ENCODE measurements around the gene SLC22A5. TPM values are rescaled to one million over a fixed set of nuclear protein-coding genes. Genes with fewer than 3 reads are reported as not detected.

Gene SLC22A5
- total RNA-seq, 4 donors from 2014 or later: 25.6 to 152 (median 110) TPM

DNA sequence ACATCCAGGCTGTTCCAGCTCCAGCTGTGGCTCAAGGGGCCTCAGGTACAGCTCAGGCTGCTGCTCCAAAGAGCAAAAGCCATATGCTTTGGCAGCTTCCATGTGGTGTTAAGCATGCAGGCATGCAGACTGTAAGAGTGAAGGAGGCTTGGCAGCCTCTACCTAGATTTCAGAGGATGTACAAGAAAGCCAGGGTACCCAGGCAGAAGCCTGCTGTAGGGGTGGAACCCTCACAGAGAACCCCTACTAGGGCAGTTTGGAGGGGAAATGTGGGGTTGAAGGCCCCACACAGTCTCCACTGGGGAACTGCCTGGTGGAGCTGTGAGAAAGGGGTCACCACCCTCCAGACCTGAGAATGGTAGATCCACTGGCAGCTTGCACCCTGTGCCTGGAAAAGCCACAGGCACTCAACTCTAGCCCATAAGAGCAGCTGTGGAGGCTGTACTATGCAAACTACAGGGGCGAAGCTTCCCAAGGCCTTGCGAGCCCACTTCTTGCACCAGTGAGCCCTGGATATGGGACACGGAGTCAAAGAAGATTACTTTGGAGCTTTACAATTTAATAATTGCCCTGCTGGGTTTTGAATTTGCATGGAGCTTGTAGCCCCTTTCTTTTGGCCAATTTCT, 14.3 kb upstream of the SLC22A5 start:
- Histone ChIP-seq H3K4me1 (peaks cover 0 to 33% (median 6%) of the 10 kb centered on the region in 4 donors), H3K27ac (peak overlapping the region; percentile 10 to 89 (median 67)), H3K4me3 (no peak overlapping the region), H3K9me3 (no peaks in the 10 kb centered on the region), H3K36me3 (no peaks in the 10 kb centered on the region), H3K27me3 (no peaks in the 10 kb centered on the region)
- no peak for DNase-seq
- no peak for TF ChIP-seq POLR2A (IDR thresholded peaks at IDR 0.05)
- TF ChIP-seq, protein P1, sequence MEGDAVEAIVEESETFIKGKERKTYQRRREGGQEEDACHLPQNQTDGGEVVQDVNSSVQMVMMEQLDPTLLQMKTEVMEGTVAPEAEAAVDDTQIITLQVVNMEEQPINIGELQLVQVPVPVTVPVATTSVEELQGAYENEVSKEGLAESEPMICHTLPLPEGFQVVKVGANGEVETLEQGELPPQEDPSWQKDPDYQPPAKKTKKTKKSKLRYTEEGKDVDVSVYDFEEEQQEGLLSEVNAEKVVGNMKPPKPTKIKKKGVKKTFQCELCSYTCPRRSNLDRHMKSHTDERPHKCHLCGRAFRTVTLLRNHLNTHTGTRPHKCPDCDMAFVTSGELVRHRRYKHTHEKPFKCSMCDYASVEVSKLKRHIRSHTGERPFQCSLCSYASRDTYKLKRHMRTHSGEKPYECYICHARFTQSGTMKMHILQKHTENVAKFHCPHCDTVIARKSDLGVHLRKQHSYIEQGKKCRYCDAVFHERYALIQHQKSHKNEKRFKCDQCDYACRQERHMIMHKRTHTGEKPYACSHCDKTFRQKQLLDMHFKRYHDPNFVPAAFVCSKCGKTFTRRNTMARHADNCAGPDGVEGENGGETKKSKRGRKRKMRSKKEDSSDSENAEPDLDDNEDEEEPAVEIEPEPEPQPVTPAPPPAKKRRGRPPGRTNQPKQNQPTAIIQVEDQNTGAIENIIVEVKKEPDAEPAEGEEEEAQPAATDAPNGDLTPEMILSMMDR (IDR thresholded peaks at IDR 0.05): no peak

DNA sequence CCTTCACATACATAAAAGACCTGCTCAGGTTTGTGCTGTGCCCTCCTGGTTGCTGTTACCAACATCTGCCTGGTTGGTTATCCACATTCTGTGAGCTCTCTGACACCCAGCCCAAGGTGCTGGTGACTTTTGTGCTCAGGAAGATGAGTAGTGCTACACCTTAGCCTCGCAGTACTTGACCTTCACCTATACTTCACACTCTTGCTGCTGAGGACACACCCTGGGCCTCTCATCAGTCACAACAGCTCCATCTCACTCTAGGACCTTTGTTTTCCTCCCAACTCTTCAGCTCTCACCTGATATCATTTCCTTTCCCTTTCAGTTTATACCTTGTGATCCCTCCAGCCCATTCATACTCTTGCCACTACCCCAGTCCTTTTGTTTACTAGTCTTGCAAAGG, 10.7 kb upstream of the SLC22A5 start:
- Histone ChIP-seq H3K4me1 (peaks cover 0 to 33% (median 6%) of the 10 kb centered on the region in 4 donors), H3K27ac (peak overlapping the region in 3 of 4 donors; percentile 28 to 89 (median 81))
- peak in 1 of 3 donors; percentile 69 for DNase-seq

DNA sequence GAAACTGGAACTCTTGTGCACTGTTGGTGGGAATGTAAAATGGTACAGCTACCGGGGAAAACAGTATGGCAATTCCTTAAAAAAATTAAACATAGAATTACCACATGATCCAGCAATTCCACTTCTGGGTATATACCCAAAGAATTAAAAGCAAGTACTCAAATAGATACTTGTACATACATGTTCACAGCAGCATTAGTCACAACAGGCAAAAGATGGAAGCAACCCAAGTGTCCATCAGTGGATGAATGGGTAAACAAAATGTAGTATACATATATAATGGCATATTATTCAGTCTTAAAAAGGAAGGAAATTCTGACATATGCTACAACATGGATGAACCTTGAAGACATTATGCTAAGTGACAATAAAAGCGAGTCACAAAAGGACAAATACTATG, 7.4 kb upstream of the SLC22A5 start:
- Histone ChIP-seq H3K9me3 (no peaks in the 10 kb centered on the region), H3K4me3 (no peak overlapping the region), H3K36me3 (no peaks in the 10 kb centered on the region), H3K4me1 (peaks cover 0 to 14% (median 0%) of the 10 kb centered on the region in 4 donors), H3K27me3 (no peaks in the 10 kb centered on the region), H3K27ac (no peak overlapping the region)
- no peak for TF ChIP-seq POLR2A (IDR thresholded peaks at IDR 0.05)
- DNase-seq: no peak

More for the DNA sequence above, 10.7 kb upstream of the SLC22A5 start:
- TF ChIP-seq POLR2A (IDR thresholded peaks at IDR 0.05): peak in 1 of 2 donors; percentile 36
- TF ChIP-seq, protein P1 (IDR thresholded peaks at IDR 0.05): no peak
- Histone ChIP-seq H3K4me3 (no peak overlapping the region), H3K36me3 (no peaks in the 10 kb centered on the region), H3K9me3 (no peaks in the 10 kb centered on the region), H3K27me3 (no peaks in the 10 kb centered on the region)

DNA sequence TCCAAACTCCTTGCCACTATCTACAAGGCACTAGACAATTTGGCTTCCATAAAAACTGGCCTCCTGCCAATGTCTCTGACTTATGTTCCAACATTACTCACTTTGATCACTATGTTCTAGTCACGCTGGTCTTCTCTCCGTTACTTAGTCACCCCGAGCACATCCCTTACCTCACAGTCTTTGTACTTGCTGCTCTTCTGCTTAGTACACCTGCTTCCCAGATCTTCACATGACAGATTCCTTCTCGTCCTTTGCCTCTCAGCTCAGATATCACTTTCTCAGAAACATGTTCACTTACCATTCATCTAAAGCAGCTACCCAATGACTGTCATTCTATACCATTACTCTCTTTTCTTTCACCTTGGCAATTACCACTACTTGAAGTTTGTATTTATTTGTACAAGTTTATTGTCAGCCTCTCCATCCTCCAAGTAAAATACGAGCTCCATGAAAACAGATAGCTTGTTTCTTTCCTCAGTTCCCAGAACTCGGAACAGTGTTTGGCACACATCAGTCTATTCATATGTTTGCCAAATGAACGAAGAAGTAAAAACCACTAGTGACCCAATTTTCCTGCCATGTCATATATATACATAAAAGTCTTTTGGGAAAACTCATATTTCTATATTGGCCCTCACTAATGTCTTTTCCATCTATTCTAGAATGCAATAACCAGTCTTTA, 5.9 kb upstream of the SLC22A5 start:
- no peaks in the 10 kb centered on the region for H3K9me3 ChIP-seq
- TF ChIP-seq POLR2A (IDR thresholded peaks at IDR 0.05): no peak
- TF ChIP-seq, protein P1 (IDR thresholded peaks at IDR 0.05): no peak

DNA sequence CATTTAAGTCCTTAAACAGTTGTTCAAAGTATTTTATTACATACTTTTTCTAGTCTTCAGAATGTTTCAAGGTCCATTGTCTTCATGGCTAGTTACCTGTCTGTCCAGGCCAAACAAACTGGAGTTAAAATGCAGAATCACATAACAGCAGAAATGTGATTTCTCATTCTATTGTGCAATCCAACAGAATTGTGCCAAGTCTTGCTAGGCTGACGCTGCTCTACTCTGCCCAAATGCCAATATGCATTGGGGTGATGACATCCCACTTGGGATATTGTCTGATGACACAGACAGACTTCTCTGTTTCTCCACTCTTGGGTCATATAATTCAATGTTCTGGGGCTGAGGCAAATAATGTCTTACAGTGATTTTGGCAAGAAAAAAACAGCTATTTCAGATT, 5.2 kb upstream of the SLC22A5 start:
- Histone ChIP-seq H3K36me3 (no peaks in the 10 kb centered on the region), H3K4me1 (no peaks in the 10 kb centered on the region), H3K9me3 (no peaks in the 10 kb centered on the region), H3K27me3 (no peaks in the 10 kb centered on the region), H3K4me3 (no peak overlapping the region), H3K27ac (peak overlapping the region in 1 of 4 donors; percentile 51)
- DNase-seq: no peak
- TF ChIP-seq POLR2A (IDR thresholded peaks at IDR 0.05): no peak
- TF ChIP-seq, protein P1 (IDR thresholded peaks at IDR 0.05): no peak

More for the DNA sequence above, 5.9 kb upstream of the SLC22A5 start:
- peak in 1 of 3 donors; percentile 69 for DNase-seq
- H3K27ac ChIP-seq: peak overlapping the region in 2 of 4 donors; percentile 0 to 51
- H3K27me3 ChIP-seq: no peaks in the 10 kb centered on the region
- no peaks in the 10 kb centered on the region for H3K36me3 ChIP-seq
- H3K4me1 ChIP-seq: peaks cover 0 to 2% (median 0%) of the 10 kb centered on the region in 4 donors
- H3K4me3 ChIP-seq: no peak overlapping the region

DNA sequence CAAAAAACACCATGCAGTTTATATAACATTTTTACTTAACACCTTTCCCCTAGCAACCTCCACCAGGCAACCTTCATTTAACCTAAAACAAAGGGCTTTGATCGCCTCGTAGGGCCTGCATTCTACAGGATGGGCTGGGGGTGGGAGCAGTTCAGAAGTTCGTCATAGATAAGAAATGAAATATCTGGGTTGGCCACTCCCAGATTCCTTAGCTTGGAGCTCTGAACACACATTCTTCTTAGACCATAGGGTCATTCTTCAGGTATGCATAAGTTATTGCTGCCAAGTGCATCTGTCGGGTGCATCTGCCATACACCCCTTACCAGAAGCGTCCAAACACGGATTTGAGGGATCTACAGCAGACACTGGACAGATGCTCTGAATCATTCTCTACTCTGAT, 4.3 kb upstream of the SLC22A5 start:
- TF ChIP-seq POLR2A (IDR thresholded peaks at IDR 0.05): no peak
- TF ChIP-seq, protein P1 (IDR thresholded peaks at IDR 0.05): no peak
- H3K4me3 ChIP-seq: no peak overlapping the region
- no peak for DNase-seq
- H3K27me3 ChIP-seq: no peaks in the 10 kb centered on the region
- peaks cover 0 to under 1% (median 0%) of the 10 kb centered on the region in 4 donors for H3K4me1 ChIP-seq
- no peaks in the 10 kb centered on the region for H3K36me3 ChIP-seq
- no peaks in the 10 kb centered on the region for H3K9me3 ChIP-seq
- no peak overlapping the region for H3K27ac ChIP-seq

Measured in Peyer's patch (tissue), 4 donors.